GM23338 (cell line): ENCODE results near the gene CASTOR1. TPM values are rescaled to one million over a fixed set of nuclear protein-coding genes. Genes with fewer than 3 reads are reported as not detected.
"Not testable (repeated sequence)": the region's sequence is repeated elsewhere in the genome, so short reads cannot be mapped to it uniquely, and the experiment has no call there.

Experiments used
- ATAC-seq: fragments of 200-7000 bp; cut with Tn5 transposase; 3 replicates; pipeline ENCODE4 v1.9.1; 2020
- DNase-seq: peaks from one replicate; pipeline ENCODE4 v3.0.0-alpha.2; 2015; ENCODE audit warnings: low spot score
- H2AFZ ChIP-seq: fragments of 200-600 bp; sonication (generic); 2 replicates; pipeline ENCODE4 v1.8.0; 2016; ENCODE audit warnings: antibody characterized with exemption, mild to moderate bottlenecking, moderate library complexity
- H3F3A ChIP-seq: fragments of 200-600 bp; sonication (generic); replicated peaks from 2 replicates; pipeline ENCODE4 v1.8.0; 2017; ENCODE audit warnings: antibody characterized with exemption, mixed run types, low read depth
- H3K27ac ChIP-seq: fragments of 200-600 bp; sonication (generic); 2 replicates; pipeline ENCODE4 v1.6.1; 2016; ENCODE audit warnings: low read depth
- H3K27me3 ChIP-seq: fragments of 200-600 bp; sonication (generic); 2 replicates; pipeline ENCODE4 v1.8.0; 2016; ENCODE audit warnings: mild to moderate bottlenecking, mixed run types, moderate library complexity; ENCODE audit not compliant: insufficient read depth
- H3K36me3 ChIP-seq: fragments of 200-600 bp; sonication (generic); 2 replicates; pipeline ENCODE4 v1.8.0; 2016; ENCODE audit warnings: mild to moderate bottlenecking; ENCODE audit not compliant: insufficient read depth
- H3K4me1 ChIP-seq: fragments of 200-600 bp; sonication (generic); 2 replicates; pipeline ENCODE4 v1.8.0; 2016; ENCODE audit warnings: mild to moderate bottlenecking, moderate library complexity; ENCODE audit not compliant: insufficient read depth
- H3K4me2 ChIP-seq: fragments of 200-600 bp; sonication (generic); 2 replicates; pipeline ENCODE4 v1.7.1; 2017; ENCODE audit warnings: mixed run types
- H3K4me3 ChIP-seq: fragments of 200-600 bp; sonication (generic); 2 replicates; pipeline ENCODE4 v1.6.1; 2016; ENCODE audit warnings: mixed run types
- H3K79me2 ChIP-seq: fragments of 200-600 bp; sonication (generic); replicated peaks from 2 replicates; pipeline ENCODE4 v1.8.0; 2017; ENCODE audit warnings: mild to moderate bottlenecking; ENCODE audit not compliant: insufficient read depth
- H3K9me2 ChIP-seq: fragments of 200-600 bp; sonication (generic); 2 replicates; pipeline ENCODE4 v1.8.0; 2017; ENCODE audit not compliant: insufficient read depth
- H4K20me1 ChIP-seq: fragments of 200-600 bp; sonication (generic); replicated peaks from 2 replicates; pipeline ENCODE4 v1.8.0; 2017; ENCODE audit warnings: mild to moderate bottlenecking; ENCODE audit not compliant: insufficient read depth
- H3K27ac Mint-ChIP-seq: 2 replicates; pipeline ENCODE4 v1.8.0; 2020; ENCODE audit warnings: inconsistent platforms, mild to moderate bottlenecking, moderate library complexity, mixed read lengths
- H3K27me3 Mint-ChIP-seq: 3 replicates; pipeline ENCODE4 v1.8.0; 2022; ENCODE audit warnings: low read depth, mild to moderate bottlenecking, moderate library complexity, mixed read lengths, inconsistent platforms; ENCODE audit not compliant: insufficient read depth, poor library complexity
- H3K36me3 Mint-ChIP-seq: 3 replicates; pipeline ENCODE4 v1.8.0; 2021; ENCODE audit warnings: low read depth, mild to moderate bottlenecking, inconsistent platforms, moderate library complexity, mixed read lengths
- H3K4me1 Mint-ChIP-seq: 3 replicates; pipeline ENCODE4 v1.8.0; 2020; ENCODE audit warnings: mild to moderate bottlenecking, inconsistent platforms, mixed read lengths
- H3K4me3 Mint-ChIP-seq: 3 replicates; pipeline ENCODE4 v1.8.0; 2021; ENCODE audit warnings: moderate library complexity, mild to moderate bottlenecking, inconsistent platforms, mixed read lengths
- H3K9me3 Mint-ChIP-seq: 3 replicates; pipeline ENCODE4 v1.8.0; 2020; ENCODE audit warnings: moderate library complexity, mild to moderate bottlenecking, inconsistent platforms, mixed read lengths
- CREB1 ChIP-seq: fragments of 250-450 bp; sonication (Bioruptor Pico); IDR thresholded peaks from 2 replicates; pipeline ENCODE4 v1.5.0; 2020; ENCODE audit warnings: low read depth, mild to moderate bottlenecking, moderate library complexity
- EZH2 ChIP-seq: fragments of 200-600 bp; sonication (generic); IDR thresholded peaks from one replicate; pipeline ENCODE4 v1.8.0; 2017; ENCODE audit warnings: antibody characterized with exemption, mild to moderate bottlenecking, low read depth; ENCODE audit not compliant: unreplicated experiment
- EZH2phosphoT487 ChIP-seq: fragments of 200-600 bp; sonication (generic); IDR thresholded peaks from one replicate; pipeline ENCODE4 v1.8.1; 2018; ENCODE audit warnings: antibody characterized with exemption; ENCODE audit not compliant: unreplicated experiment
- JUNB ChIP-seq: IDR thresholded peaks from one replicate; pipeline ENCODE4 v1.6.1; 2016; ENCODE audit warnings: antibody characterized with exemption; ENCODE audit not compliant: unreplicated experiment
- POLR2AphosphoS5 ChIP-seq: IDR thresholded peaks from 2 replicates; pipeline ENCODE4 v1.6.1; 2016; ENCODE audit warnings: antibody characterized with exemption, low read depth
- STAT1 ChIP-seq: IDR thresholded peaks from one replicate; pipeline ENCODE4 v1.6.1; 2016; ENCODE audit warnings: antibody characterized with exemption; ENCODE audit not compliant: unreplicated experiment
- ZNF114 ChIP-seq: fragments of 250-450 bp; sonication (Bioruptor Pico); IDR thresholded peaks from 2 replicates; pipeline ENCODE4 v1.5.0; 2020; ENCODE audit warnings: mild to moderate bottlenecking, moderate library complexity
- polyA plus RNA-seq: library from polyadenylated mRNA; unstranded; fragments of >200 nt; fragmentation: Nextera tagmentation; extraction: Ambion mirVana; gene quantifications from 2 replicates; pipeline ENCODE4 v1.2.1, GENCODE V29; 2016
- total RNA-seq: library from RNA; depleted of rRNA; stranded (reverse); fragments of >200 nt; shearing (Covaris generic); gene quantifications from 2 replicates; pipeline ENCODE4 v1.2.3, GENCODE V29; 2014
- TF ChIP-seq, protein P1 (sequence below), 2 experiments: fragments of 200-600 bp in 1 of 2; sonication (generic) in 1 of 2; conservative IDR thresholded peaks; 2 replicates each; pipeline versions ENCODE4 v1.5.1 to v1.6.1; 2016 to 2017; ENCODE audit warnings: antibody characterized with exemption in 2 of 2, low read depth in 2 of 2, mild to moderate bottlenecking in 2 of 2, moderate library complexity in 1 of 2

CASTOR1 gene
- total and polyA plus RNA-seq, 2 experiments from 2014 or later: 11.3 to 23.2 TPM

DNA sequence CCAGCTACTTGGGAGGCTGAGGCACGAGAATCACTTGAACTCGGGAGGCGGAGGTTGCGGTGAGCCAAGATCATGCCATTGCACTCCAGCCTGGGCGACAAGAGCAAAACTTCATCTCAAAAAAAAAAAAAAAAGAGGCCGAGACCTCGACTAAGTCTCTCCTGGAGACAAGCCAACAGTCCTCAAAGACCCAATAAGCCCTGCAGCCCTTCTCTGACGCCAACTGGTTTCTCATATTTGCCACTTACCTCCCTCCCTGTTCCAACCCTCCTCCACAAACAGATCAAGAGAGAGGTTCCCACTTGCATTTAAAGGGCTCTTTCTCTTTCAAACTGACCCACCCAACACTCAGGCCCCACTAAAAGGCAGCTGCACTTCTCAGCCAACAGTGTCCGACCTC is 49.0 kb upstream of the CASTOR1 start:
- H3K9me2 ChIP-seq, ATAC-seq, H3F3A ChIP-seq, H3K27me3 ChIP-seq, H3K27ac Mint-ChIP-seq, H3K4me3 ChIP-seq, H3K4me3 Mint-ChIP-seq, DNase-seq, H3K27ac ChIP-seq, H3K4me2 ChIP-seq, H3K9me3 Mint-ChIP-seq, H3K4me1 Mint-ChIP-seq, H3K27me3 Mint-ChIP-seq, H2AFZ ChIP-seq, H3K4me1 ChIP-seq, H4K20me1 ChIP-seq, H3K79me2 ChIP-seq: not testable (repeated sequence)
- peaks cover 99% of the 10 kb centered on the region for H3K36me3 Mint-ChIP-seq
- H3K36me3 ChIP-seq: peaks cover 68% of the 10 kb centered on the region

DNA sequence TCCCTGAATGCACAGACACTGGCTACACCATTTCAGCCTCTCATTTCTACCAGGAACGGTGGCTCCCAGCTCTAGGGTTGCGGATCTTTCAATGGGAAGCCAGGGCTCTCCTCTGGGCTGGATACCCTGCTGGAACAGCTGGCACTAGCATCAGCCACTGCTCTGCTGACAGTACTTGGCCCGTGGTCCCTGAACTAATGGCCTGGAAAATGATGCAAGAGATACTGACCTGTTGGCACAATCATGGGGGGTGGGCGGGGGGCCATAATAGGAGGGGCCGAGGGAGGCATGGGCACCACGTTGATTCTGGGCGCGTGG is 48.1 kb upstream of the CASTOR1 start:
- Mint-ChIP-seq H3K4me3 (no peak overlapping the region), H3K27ac (no peak overlapping the region), H3K36me3 (peaks cover 99% of the 10 kb centered on the region), H3K27me3 (peaks cover 5% of the 10 kb centered on the region), H3K4me1 (no peaks in the 10 kb centered on the region), H3K9me3 (no peaks in the 10 kb centered on the region)
- no peaks in the 10 kb centered on the region for H3K9me2 ChIP-seq
- no peaks in the 10 kb centered on the region for H3K79me2 ChIP-seq
- H3K4me1 ChIP-seq: no peaks in the 10 kb centered on the region
- no peaks in the 10 kb centered on the region for H3K27me3 ChIP-seq
- DNase-seq (no peak), ATAC-seq (no peak)
- H2AFZ ChIP-seq: no peak overlapping the region
- H3F3A ChIP-seq: no peaks in the 10 kb centered on the region
- H3K4me2 ChIP-seq: no peak overlapping the region
- H4K20me1 ChIP-seq: peaks cover 10% of the 10 kb centered on the region
- H3K36me3 ChIP-seq: peaks cover 64% of the 10 kb centered on the region
- H3K4me3 ChIP-seq: no peak overlapping the region
- TF ChIP-seq POLR2AphosphoS5 (no peak), ZNF114 (no peak), EZH2phosphoT487 (no peak), JUNB (no peak), STAT1 (no peak), CREB1 (CRISPR knock-in tag) (no peak), EZH2 (no peak)
- TF ChIP-seq, protein P1, sequence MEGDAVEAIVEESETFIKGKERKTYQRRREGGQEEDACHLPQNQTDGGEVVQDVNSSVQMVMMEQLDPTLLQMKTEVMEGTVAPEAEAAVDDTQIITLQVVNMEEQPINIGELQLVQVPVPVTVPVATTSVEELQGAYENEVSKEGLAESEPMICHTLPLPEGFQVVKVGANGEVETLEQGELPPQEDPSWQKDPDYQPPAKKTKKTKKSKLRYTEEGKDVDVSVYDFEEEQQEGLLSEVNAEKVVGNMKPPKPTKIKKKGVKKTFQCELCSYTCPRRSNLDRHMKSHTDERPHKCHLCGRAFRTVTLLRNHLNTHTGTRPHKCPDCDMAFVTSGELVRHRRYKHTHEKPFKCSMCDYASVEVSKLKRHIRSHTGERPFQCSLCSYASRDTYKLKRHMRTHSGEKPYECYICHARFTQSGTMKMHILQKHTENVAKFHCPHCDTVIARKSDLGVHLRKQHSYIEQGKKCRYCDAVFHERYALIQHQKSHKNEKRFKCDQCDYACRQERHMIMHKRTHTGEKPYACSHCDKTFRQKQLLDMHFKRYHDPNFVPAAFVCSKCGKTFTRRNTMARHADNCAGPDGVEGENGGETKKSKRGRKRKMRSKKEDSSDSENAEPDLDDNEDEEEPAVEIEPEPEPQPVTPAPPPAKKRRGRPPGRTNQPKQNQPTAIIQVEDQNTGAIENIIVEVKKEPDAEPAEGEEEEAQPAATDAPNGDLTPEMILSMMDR (conservative IDR thresholded peaks at IDR 0.05; ENCODE audit: low read depth in 2 of 2): no peak
- no peak overlapping the region for H3K27ac ChIP-seq

DNA sequence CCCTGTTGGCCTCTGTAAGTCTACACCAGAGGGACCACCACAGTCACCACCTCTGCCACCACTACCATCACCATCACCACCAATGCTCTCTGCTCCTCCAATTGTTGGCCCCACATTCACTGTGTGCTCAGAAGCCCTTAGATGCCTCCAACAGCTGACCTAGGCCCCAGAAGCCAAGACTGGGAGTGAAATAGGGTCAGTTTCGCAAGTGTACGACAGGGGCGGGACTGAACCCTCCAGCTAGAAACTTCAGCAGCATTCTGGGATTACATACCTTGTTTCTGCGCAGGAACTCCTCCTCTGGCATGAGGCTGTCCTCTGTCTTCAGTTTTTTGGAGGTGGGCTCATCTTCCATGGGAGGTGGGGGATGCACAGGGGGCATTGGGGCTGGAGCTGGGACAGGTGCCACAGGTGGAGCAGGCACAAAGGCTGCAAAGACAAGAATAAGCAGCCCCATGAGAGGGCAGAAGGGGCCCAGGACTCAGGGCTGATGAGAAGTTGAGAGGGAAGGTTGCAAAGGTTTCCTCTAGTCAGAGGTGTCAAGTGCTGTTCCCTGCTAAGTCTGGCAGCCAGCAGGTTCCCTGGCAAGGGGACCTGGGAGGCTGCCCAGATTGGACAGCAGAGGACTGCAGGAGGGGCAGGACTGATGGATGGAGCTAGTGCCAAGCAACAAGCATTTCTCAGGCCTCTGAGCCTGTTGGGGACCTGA is 47.6 kb upstream of the CASTOR1 start:
- Histone ChIP-seq H3K27ac (no peak overlapping the region), H4K20me1 (peaks cover 10% of the 10 kb centered on the region; the same call in 1 of the 2 replicates), H3K27me3 (no peaks in the 10 kb centered on the region), H3K4me2 (no peak overlapping the region), H3F3A (no peaks in the 10 kb centered on the region), H3K9me2 (no peaks in the 10 kb centered on the region), H3K4me1 (no peaks in the 10 kb centered on the region), H3K36me3 (peaks cover 61% of the 10 kb centered on the region), H3K79me2 (no peaks in the 10 kb centered on the region), H3K4me3 (no peak overlapping the region), H2AFZ (no peak overlapping the region)
- Mint-ChIP-seq H3K9me3 (no peaks in the 10 kb centered on the region), H3K4me3 (no peak overlapping the region), H3K36me3 (peaks cover 98% of the 10 kb centered on the region), H3K27ac (no peak overlapping the region), H3K27me3 (peaks cover 5% of the 10 kb centered on the region), H3K4me1 (no peaks in the 10 kb centered on the region)
- no peak for ATAC-seq
- TF ChIP-seq ZNF114: no peak
- no peak for TF ChIP-seq STAT1
- DNase-seq: no peak
